ENCODE measurements around the gene NXPH3.

NXPH3 gene

GRCh38 chr17:49588312-49588711 is 12.6 kb downstream of the NXPH3 start:
- Histone ChIP-seq H4K20me1 (ENCODE audit: insufficient read depth, low read length) (no peaks in the 10 kb centered on the region), H3K36me3 (replicated peaks; ENCODE audit: insufficient read depth, low read length) (no peaks in the 10 kb centered on the region), H3K27me3 (replicated peaks; ENCODE audit: insufficient read depth, low read length) (no peaks in the 10 kb centered on the region), H3K4me2 (ENCODE audit: low read depth, low read length) (no peak overlapping the region), H3K4me3 (ENCODE audit: low read length) (no peak overlapping the region), H2AFZ (ENCODE audit: low read length) (no peak overlapping the region), H3K9me2 (replicated peaks; ENCODE audit: insufficient read depth, low read length) (no peaks in the 10 kb centered on the region), H3K9ac (ENCODE audit: low read length) (no peak overlapping the region), H3F3A (ENCODE audit: insufficient read depth, low read length) (no peaks in the 10 kb centered on the region), H3K9me3 (replicated peaks; ENCODE audit: insufficient read depth, low read length) (no peaks in the 10 kb centered on the region), H3K4me1 (ENCODE audit: low read length) (no peaks in the 10 kb centered on the region), H3K27ac (ENCODE audit: low read length) (no peak overlapping the region), H3K79me2 (ENCODE audit: low read length) (no peaks in the 10 kb centered on the region)
- TF ChIP-seq, protein P1, sequence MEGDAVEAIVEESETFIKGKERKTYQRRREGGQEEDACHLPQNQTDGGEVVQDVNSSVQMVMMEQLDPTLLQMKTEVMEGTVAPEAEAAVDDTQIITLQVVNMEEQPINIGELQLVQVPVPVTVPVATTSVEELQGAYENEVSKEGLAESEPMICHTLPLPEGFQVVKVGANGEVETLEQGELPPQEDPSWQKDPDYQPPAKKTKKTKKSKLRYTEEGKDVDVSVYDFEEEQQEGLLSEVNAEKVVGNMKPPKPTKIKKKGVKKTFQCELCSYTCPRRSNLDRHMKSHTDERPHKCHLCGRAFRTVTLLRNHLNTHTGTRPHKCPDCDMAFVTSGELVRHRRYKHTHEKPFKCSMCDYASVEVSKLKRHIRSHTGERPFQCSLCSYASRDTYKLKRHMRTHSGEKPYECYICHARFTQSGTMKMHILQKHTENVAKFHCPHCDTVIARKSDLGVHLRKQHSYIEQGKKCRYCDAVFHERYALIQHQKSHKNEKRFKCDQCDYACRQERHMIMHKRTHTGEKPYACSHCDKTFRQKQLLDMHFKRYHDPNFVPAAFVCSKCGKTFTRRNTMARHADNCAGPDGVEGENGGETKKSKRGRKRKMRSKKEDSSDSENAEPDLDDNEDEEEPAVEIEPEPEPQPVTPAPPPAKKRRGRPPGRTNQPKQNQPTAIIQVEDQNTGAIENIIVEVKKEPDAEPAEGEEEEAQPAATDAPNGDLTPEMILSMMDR (IDR thresholded peaks at IDR 0.05; ENCODE audit: low read length) = no peak
- TF ChIP-seq EZH2 (optimal IDR thresholded peaks at IDR 0.05; ENCODE audit: low read depth, low read length) (no peak), EZH2phosphoT487 (IDR thresholded peaks at IDR 0.05; ENCODE audit: low read length) (no peak)
- DNase-seq = no peak

GRCh38 chr17:49588726-49589576 is 13.3 kb downstream of the NXPH3 start:
- Histone ChIP-seq H3K9me2 (replicated peaks; ENCODE audit: insufficient read depth, low read length) (no peaks in the 10 kb centered on the region), H3K27me3 (replicated peaks; ENCODE audit: insufficient read depth, low read length) (no peaks in the 10 kb centered on the region), H3K4me1 (ENCODE audit: low read length) (no peaks in the 10 kb centered on the region), H3F3A (ENCODE audit: insufficient read depth, low read length) (no peaks in the 10 kb centered on the region), H3K27ac (ENCODE audit: low read length) (no peak overlapping the region), H4K20me1 (ENCODE audit: insufficient read depth, low read length) (no peaks in the 10 kb centered on the region), H3K36me3 (replicated peaks; ENCODE audit: insufficient read depth, low read length) (no peaks in the 10 kb centered on the region), H3K4me2 (ENCODE audit: low read depth, low read length) (no peak overlapping the region), H3K4me3 (ENCODE audit: low read length) (no peak overlapping the region), H3K9ac (ENCODE audit: low read length) (no peak overlapping the region), H3K79me2 (ENCODE audit: low read length) (no peaks in the 10 kb centered on the region), H2AFZ (ENCODE audit: low read length) (no peak overlapping the region), H3K9me3 (replicated peaks; ENCODE audit: insufficient read depth, low read length) (no peaks in the 10 kb centered on the region)
- no peak for TF ChIP-seq EZH2 (optimal IDR thresholded peaks at IDR 0.05; ENCODE audit: low read depth, low read length)
- TF ChIP-seq, protein P1 (IDR thresholded peaks at IDR 0.05; ENCODE audit: low read length) = no peak
- TF ChIP-seq EZH2phosphoT487 (IDR thresholded peaks at IDR 0.05; ENCODE audit: low read length) = no peak
- DNase-seq = no peak

- H3K4me1 ChIP-seq (ENCODE audit: low read length) = no peaks in the 10 kb centered on the region
- no peak overlapping the region for H3K9ac ChIP-seq (ENCODE audit: low read length)
- no peak overlapping the region for H3K27ac ChIP-seq (ENCODE audit: low read length)
- no peaks in the 10 kb centered on the region for H3F3A ChIP-seq (ENCODE audit: insufficient read depth, low read length)
- no peaks in the 10 kb centered on the region for H4K20me1 ChIP-seq (ENCODE audit: insufficient read depth, low read length)
- no peaks in the 10 kb centered on the region for H3K9me2 ChIP-seq (replicated peaks; ENCODE audit: insufficient read depth, low read length)
- H3K36me3 ChIP-seq (replicated peaks; ENCODE audit: insufficient read depth, low read length) = no peaks in the 10 kb centered on the region
- H3K9me3 ChIP-seq (replicated peaks; ENCODE audit: insufficient read depth, low read length) = no peaks in the 10 kb centered on the region
- no peak for TF ChIP-seq EZH2phosphoT487 (IDR thresholded peaks at IDR 0.05; ENCODE audit: low read length)
- no peak for TF ChIP-seq EZH2 (optimal IDR thresholded peaks at IDR 0.05; ENCODE audit: low read depth, low read length)
- TF ChIP-seq, protein P1 (IDR thresholded peaks at IDR 0.05; ENCODE audit: low read length) = no peak
- H2AFZ ChIP-seq (ENCODE audit: low read length) = no peak overlapping the region
- no peaks in the 10 kb centered on the region for H3K79me2 ChIP-seq (ENCODE audit: low read length)
- no peak for DNase-seq
- no peaks in the 10 kb centered on the region for H3K27me3 ChIP-seq (replicated peaks; ENCODE audit: insufficient read depth, low read length)
- no peak overlapping the region for H3K4me3 ChIP-seq (ENCODE audit: low read length)
- H3K4me2 ChIP-seq (ENCODE audit: low read depth, low read length) = no peak overlapping the region
Observed at GRCh38 chr17:49589577-49589927, 13.9 kb downstream of the NXPH3 start.
